Neural progenitor cell (in vitro differentiated cells): ENCODE measurements around the gene PGAM2. TPM values are rescaled to one million over a fixed set of nuclear protein-coding genes. Genes with fewer than 3 reads are reported as not detected.

Experiments used
- DNase-seq: peaks from one replicate; pipeline ENCODE4 v3.0.0-alpha.2; 2016; ENCODE audit warnings: low spot score
- H2AFZ ChIP-seq: fragments of 200-600 bp; sonication (generic); replicated peaks from 2 replicates; pipeline ENCODE4 v1.6.1; 2016; ENCODE audit warnings: antibody characterized with exemption
- H3F3A ChIP-seq: fragments of 200-600 bp; sonication (generic); 2 replicates; pipeline ENCODE4 v1.6.1; 2016; ENCODE audit warnings: antibody characterized with exemption, low read depth
- H3K27ac ChIP-seq: fragments of 200-600 bp; sonication (generic); 2 replicates; pipeline ENCODE4 v1.5.1; 2016; ENCODE audit warnings: mild to moderate bottlenecking
- H3K27me3 ChIP-seq: fragments of 200-600 bp; sonication (generic); 2 replicates; pipeline ENCODE4 v1.6.1; 2016; ENCODE audit warnings: mild to moderate bottlenecking, moderate library complexity
- H3K36me3 ChIP-seq: fragments of 200-600 bp; sonication (generic); 2 replicates; pipeline ENCODE4 v1.5.1; 2016
- H3K4me1 ChIP-seq: fragments of 200-600 bp; sonication (generic); 2 replicates; pipeline ENCODE4 v1.6.1; 2016; ENCODE audit warnings: mixed run types
- H3K4me2 ChIP-seq: fragments of 200-600 bp; sonication (generic); 2 replicates; pipeline ENCODE4 v1.6.1; 2016
- H3K4me3 ChIP-seq: fragments of 200-600 bp; sonication (generic); 2 replicates; pipeline ENCODE4 v1.5.1; 2016
- H3K79me2 ChIP-seq: fragments of 200-600 bp; sonication (generic); 2 replicates; pipeline ENCODE4 v1.6.1; 2016; ENCODE audit warnings: low read depth
- H3K9ac ChIP-seq: fragments of 200-600 bp; sonication (generic); 2 replicates; pipeline ENCODE4 v1.6.1; 2016
- H3K9me3 ChIP-seq: fragments of 200-600 bp; sonication (generic); 2 replicates; pipeline ENCODE4 v1.5.1; 2016; ENCODE audit warnings: low read depth
- H4K20me1 ChIP-seq: fragments of 200-600 bp; sonication (generic); 2 replicates; pipeline ENCODE4 v1.6.1; 2016; ENCODE audit warnings: low read depth
- H3K27ac Mint-ChIP-seq: 3 replicates; pipeline ENCODE4 v1.8.0; 2021; ENCODE audit warnings: mixed read lengths
- H3K27me3 Mint-ChIP-seq: 2 replicates; pipeline ENCODE4 v1.8.0; 2022; ENCODE audit warnings: low read depth, mild to moderate bottlenecking, inconsistent platforms, moderate library complexity, mixed read lengths; ENCODE audit not compliant: insufficient read depth
- H3K36me3 Mint-ChIP-seq: 3 replicates; pipeline ENCODE4 v1.8.0; 2021; ENCODE audit warnings: mixed read lengths
- H3K4me1 Mint-ChIP-seq: 3 replicates; pipeline ENCODE4 v1.8.0; 2021; ENCODE audit warnings: mixed read lengths
- H3K4me3 Mint-ChIP-seq: 3 replicates; pipeline ENCODE4 v1.8.0; 2021; ENCODE audit warnings: mild to moderate bottlenecking, moderate library complexity, mixed read lengths
- H3K9me3 Mint-ChIP-seq: 3 replicates; pipeline ENCODE4 v1.8.0; 2020; ENCODE audit warnings: mixed read lengths
- EZH2 ChIP-seq: fragments of 200-600 bp; sonication (generic); IDR thresholded peaks from 2 replicates; pipeline ENCODE4 v1.6.1; 2017; ENCODE audit warnings: antibody characterized with exemption, mild to moderate bottlenecking, moderate library complexity
- EZH2phosphoT487 ChIP-seq: fragments of 200-600 bp; sonication (generic); IDR thresholded peaks from 2 replicates; pipeline ENCODE4 v1.6.1; 2017; ENCODE audit warnings: antibody characterized with exemption
- total RNA-seq: library from RNA; depleted of rRNA; stranded (reverse); fragments of >200 nt; gene quantifications from 2 replicates; pipeline ENCODE4 v1.2.3, GENCODE V29; 2015; ENCODE audit warnings: low replicate concordance
- TF ChIP-seq, protein P1 (sequence below): fragments of 200-600 bp; sonication (generic); IDR thresholded peaks from 2 replicates; pipeline ENCODE4 v1.5.1; 2017; ENCODE audit warnings: antibody characterized with exemption, mild to moderate bottlenecking

Gene PGAM2
- total RNA-seq, 1 donor from 2014 or later: 11.2 TPM

DNA sequence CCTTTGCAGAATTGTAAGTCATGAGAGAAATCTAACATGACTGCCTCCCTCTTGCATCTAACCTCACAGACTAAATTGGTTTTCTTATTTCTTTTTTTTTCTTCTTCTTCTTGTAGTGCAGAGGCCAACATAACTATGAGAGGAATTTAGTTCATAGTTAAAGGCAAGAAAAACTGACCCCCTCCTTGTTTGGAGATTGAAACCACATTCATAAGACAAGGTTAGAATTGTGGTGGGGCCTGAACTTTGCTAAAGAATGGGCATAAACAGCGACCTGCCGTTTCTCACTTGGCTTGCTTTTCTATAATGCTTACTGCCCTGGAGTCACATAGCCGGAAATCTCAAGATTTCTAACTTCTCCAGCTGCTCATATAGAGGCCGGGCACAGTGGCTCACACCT, 19.3 kb upstream of the PGAM2 start:
- no peak overlapping the region for H3K27ac Mint-ChIP-seq

DNA sequence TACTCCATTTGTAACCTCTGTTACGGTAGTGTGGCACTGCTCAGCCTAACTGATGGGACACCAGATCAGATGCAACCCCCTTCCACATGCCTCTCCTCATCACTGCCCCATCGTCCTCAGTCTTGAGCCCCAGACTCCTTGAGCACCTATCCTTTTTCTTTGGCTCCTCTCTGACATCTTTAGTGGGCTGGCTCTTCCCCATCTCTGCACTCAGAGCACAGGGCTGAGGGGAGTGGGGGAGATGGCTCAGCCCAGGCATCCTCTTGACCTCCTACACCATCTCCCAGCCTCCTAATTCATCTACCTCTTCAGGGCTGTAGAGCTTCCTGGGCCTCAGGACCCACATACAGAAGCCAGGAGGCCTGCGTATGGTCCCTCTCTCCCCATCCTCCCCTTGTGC, 18.4 kb upstream of the PGAM2 start:
- peaks cover 7% of the 10 kb centered on the region for H3F3A ChIP-seq
- no peaks in the 10 kb centered on the region for H3K9me3 Mint-ChIP-seq
- no peaks in the 10 kb centered on the region for H3K4me1 ChIP-seq
- peaks cover 18% of the 10 kb centered on the region for H3K27me3 ChIP-seq
- peak overlapping the region; percentile 71 for H3K4me3 Mint-ChIP-seq
- no peak overlapping the region for H3K27ac Mint-ChIP-seq
- H3K4me2 ChIP-seq: no peak overlapping the region
- peaks cover 7% of the 10 kb centered on the region for H3K79me2 ChIP-seq
- H2AFZ ChIP-seq: no peak overlapping the region
- H3K4me3 ChIP-seq: no peak overlapping the region
- H3K4me1 Mint-ChIP-seq: peaks cover 10% of the 10 kb centered on the region
- no peaks in the 10 kb centered on the region for H3K36me3 ChIP-seq
- peaks cover 5% of the 10 kb centered on the region for H3K36me3 Mint-ChIP-seq
- H4K20me1 ChIP-seq: no peaks in the 10 kb centered on the region
- no peak for DNase-seq
- no peaks in the 10 kb centered on the region for H3K9me3 ChIP-seq
- H3K27ac ChIP-seq: no peak overlapping the region
- no peak overlapping the region for H3K9ac ChIP-seq
- TF ChIP-seq EZH2phosphoT487 (no peak), EZH2 (no peak)
- TF ChIP-seq, protein P1, sequence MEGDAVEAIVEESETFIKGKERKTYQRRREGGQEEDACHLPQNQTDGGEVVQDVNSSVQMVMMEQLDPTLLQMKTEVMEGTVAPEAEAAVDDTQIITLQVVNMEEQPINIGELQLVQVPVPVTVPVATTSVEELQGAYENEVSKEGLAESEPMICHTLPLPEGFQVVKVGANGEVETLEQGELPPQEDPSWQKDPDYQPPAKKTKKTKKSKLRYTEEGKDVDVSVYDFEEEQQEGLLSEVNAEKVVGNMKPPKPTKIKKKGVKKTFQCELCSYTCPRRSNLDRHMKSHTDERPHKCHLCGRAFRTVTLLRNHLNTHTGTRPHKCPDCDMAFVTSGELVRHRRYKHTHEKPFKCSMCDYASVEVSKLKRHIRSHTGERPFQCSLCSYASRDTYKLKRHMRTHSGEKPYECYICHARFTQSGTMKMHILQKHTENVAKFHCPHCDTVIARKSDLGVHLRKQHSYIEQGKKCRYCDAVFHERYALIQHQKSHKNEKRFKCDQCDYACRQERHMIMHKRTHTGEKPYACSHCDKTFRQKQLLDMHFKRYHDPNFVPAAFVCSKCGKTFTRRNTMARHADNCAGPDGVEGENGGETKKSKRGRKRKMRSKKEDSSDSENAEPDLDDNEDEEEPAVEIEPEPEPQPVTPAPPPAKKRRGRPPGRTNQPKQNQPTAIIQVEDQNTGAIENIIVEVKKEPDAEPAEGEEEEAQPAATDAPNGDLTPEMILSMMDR: no peak
- peaks cover 4% of the 10 kb centered on the region for H3K27me3 Mint-ChIP-seq

More for the DNA sequence above, 19.3 kb upstream of the PGAM2 start:
- Histone ChIP-seq H3K4me1 (no peaks in the 10 kb centered on the region), H3K9me3 (no peaks in the 10 kb centered on the region), H3K27ac (no peak overlapping the region), H3F3A (peaks cover 7% of the 10 kb centered on the region), H3K9ac (no peak overlapping the region), H3K36me3 (no peaks in the 10 kb centered on the region), H3K79me2 (peaks cover 7% of the 10 kb centered on the region), H4K20me1 (no peaks in the 10 kb centered on the region), H2AFZ (no peak overlapping the region), H3K4me3 (no peak overlapping the region), H3K4me2 (no peak overlapping the region), H3K27me3 (peaks cover 18% of the 10 kb centered on the region)
- peaks cover 4% of the 10 kb centered on the region for H3K27me3 Mint-ChIP-seq
- H3K4me1 Mint-ChIP-seq: peaks cover 10% of the 10 kb centered on the region
- H3K9me3 Mint-ChIP-seq: no peaks in the 10 kb centered on the region
- TF ChIP-seq EZH2 (no peak), EZH2phosphoT487 (no peak)
- TF ChIP-seq, protein P1: no peak
- H3K36me3 Mint-ChIP-seq: peaks cover 5% of the 10 kb centered on the region
- no peak for DNase-seq
- no peak overlapping the region for H3K4me3 Mint-ChIP-seq

DNA sequence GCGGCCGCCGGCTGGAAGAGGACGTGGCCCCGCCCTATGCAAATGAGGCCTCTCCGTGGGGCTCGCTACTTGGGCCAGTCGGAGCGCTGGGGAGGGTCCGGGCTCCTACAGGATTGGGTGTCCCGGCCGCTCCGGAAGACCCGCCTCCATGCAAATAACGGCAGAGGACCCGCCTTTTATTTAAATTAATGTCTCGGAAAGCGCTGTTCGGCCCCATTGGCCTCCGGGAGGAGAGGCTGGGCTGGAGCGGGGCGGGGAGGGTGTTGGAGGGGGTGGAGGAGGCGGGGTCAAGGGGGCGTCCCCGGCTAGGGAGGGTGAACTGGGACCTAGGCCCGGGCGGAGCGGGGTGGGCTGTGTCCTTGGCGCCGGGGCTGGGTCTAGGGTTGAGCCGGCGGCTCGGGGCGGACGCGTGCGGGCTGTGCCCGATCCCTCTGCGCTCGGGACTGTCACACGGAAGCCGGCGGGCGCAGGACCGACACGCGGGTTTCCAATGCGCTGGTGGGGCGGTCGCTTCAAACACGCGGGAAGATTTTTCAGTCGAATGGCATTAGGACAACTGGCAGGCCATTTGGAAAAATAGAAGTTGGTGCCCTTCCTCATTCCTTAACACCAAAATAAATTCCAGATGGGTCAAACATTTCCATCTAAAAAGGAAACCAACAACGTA, 17.3 kb upstream of the PGAM2 start:
- DNase-seq: peak; percentile 99
- Histone ChIP-seq H3F3A (peaks cover 7% of the 10 kb centered on the region), H3K27me3 (peaks cover 18% of the 10 kb centered on the region), H3K4me3 (peak overlapping the region; percentile 78), H3K4me2 (peak overlapping the region; percentile 75), H4K20me1 (no peaks in the 10 kb centered on the region), H3K4me1 (no peaks in the 10 kb centered on the region), H2AFZ (peak overlapping the region; percentile 75), H3K9ac (no peak overlapping the region), H3K27ac (no peak overlapping the region), H3K36me3 (no peaks in the 10 kb centered on the region), H3K9me3 (no peaks in the 10 kb centered on the region), H3K79me2 (peaks cover 7% of the 10 kb centered on the region)
- H3K4me1 Mint-ChIP-seq: peaks cover 7% of the 10 kb centered on the region
- TF ChIP-seq, protein P1: no peak
- H3K4me3 Mint-ChIP-seq: peak overlapping the region; percentile 92
- H3K27ac Mint-ChIP-seq: no peak overlapping the region
- no peaks in the 10 kb centered on the region for H3K9me3 Mint-ChIP-seq
- H3K36me3 Mint-ChIP-seq: peaks cover 7% of the 10 kb centered on the region
- H3K27me3 Mint-ChIP-seq: peaks cover 2% of the 10 kb centered on the region
